HEK293T (cell line): ENCODE results near the gene PPP1R14C.
"Not testable (repeated sequence)": the region's sequence is repeated elsewhere in the genome, so short reads cannot be mapped to it uniquely, and the experiment has no call there.

Experiments used
- BHLHE40 ChIP-seq: fragments of 450-650 bp; IDR thresholded peaks from 2 replicates; pipeline ENCODE4 v1.6.1; 2016; ENCODE audit warnings: mild to moderate bottlenecking, moderate library complexity, borderline replicate concordance
- FOXM1 ChIP-seq: fragments of 450-650 bp; IDR thresholded peaks from 2 replicates; pipeline ENCODE4 v1.6.1; 2017; ENCODE audit warnings: mild to moderate bottlenecking, borderline replicate concordance
- TARDBP ChIP-seq: fragments of 450-650 bp; IDR thresholded peaks from 2 replicates; pipeline ENCODE4 v1.6.1; 2016
- TF ChIP-seq, protein P1 (sequence below): fragments of 450-650 bp; IDR thresholded peaks from 2 replicates; pipeline ENCODE4 v1.6.1; 2016

DNA sequence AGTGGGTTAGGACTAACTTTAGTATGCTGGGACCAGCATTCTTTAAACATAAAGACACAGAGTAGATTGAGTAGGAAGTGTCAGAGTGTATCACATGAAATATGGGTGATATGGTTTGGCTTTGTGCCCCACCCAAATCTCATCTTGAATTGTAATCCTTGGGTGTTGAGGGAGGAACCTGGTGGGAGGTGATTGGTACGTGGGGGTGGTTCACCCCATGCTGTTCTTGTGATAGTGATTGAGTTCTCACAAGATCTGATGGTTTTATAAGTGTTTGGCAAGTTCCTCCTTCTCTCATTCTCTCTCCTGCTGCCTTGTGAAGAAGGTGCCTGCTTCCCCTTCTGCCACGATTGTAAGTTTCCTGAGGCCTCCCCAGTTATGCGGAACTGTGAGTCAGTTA is 5.1 kb upstream of the PPP1R14C start:
- not testable (repeated sequence) for TF ChIP-seq BHLHE40, FOXM1, TARDBP
- TF ChIP-seq, protein P1, sequence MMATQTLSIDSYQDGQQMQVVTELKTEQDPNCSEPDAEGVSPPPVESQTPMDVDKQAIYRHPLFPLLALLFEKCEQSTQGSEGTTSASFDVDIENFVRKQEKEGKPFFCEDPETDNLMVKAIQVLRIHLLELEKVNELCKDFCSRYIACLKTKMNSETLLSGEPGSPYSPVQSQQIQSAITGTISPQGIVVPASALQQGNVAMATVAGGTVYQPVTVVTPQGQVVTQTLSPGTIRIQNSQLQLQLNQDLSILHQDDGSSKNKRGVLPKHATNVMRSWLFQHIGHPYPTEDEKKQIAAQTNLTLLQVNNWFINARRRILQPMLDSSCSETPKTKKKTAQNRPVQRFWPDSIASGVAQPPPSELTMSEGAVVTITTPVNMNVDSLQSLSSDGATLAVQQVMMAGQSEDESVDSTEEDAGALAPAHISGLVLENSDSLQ = not testable (repeated sequence)
